H7 (cell line): ENCODE measurements around the gene PCID2. TPM values are rescaled to one million over a fixed set of nuclear protein-coding genes. Genes with fewer than 3 reads are reported as not detected.

Experiments used
- DNase-seq: peaks from one replicate; pipeline ENCODE4 v3.0.0; 2012
- H3K27me3 ChIP-seq: 2 replicates; pipeline ENCODE4 v1.6.0; 2011; ENCODE audit warnings: mild to moderate bottlenecking, low read length; ENCODE audit not compliant: control insufficient read depth, insufficient read depth
- H3K36me3 ChIP-seq: replicated peaks from 2 replicates; pipeline ENCODE4 v1.5.1; 2011; ENCODE audit warnings: low read length; ENCODE audit not compliant: control insufficient read depth, insufficient read depth
- H3K4me3 ChIP-seq: 2 replicates; pipeline ENCODE4 v1.5.1; 2011; ENCODE audit warnings: low read depth, mild to moderate bottlenecking, control low read depth, low read length, moderate library complexity; ENCODE audit not compliant: insufficient read depth
- total RNA-seq: library from RNA; depleted of rRNA; stranded (reverse); fragments of >200 nt; shearing (Covaris generic); gene quantifications from 2 replicates; pipeline ENCODE4 v1.2.3, GENCODE V29; 2014

Gene PCID2
- total RNA-seq, 1 experiment from 2014 or later, result 82.1 TPM

GRCh38 chr13:113157929-113158747, 50.3 kb downstream of the PCID2 start, which contains the start of gene PROZ:
Gene PROZ, plus strand, starts transcription at chr13:113158648. Its CDS starts 13 bp downstream, at chr13:113158661.
- Histone ChIP-seq H3K36me3 (no peaks in the 10 kb centered on the region), H3K27me3 (peaks cover 4% of the 10 kb centered on the region), H3K4me3 (no peak within 1 kb of the TSS)
- no peak for DNase-seq

GRCh38 chr13:113157206-113157928, 51.1 kb downstream of the PCID2 start:
- H3K36me3 ChIP-seq, result no peaks in the 10 kb centered on the region
- no peak overlapping the region for H3K4me3 ChIP-seq
- no peak for DNase-seq
- peaks cover 11% of the 10 kb centered on the region for H3K27me3 ChIP-seq

GRCh38 chr13:113155982-113156655, 52.4 kb downstream of the PCID2 start:
- no peaks in the 10 kb centered on the region for H3K36me3 ChIP-seq
- DNase-seq, result no peak
- H3K27me3 ChIP-seq, result peaks cover 17% of the 10 kb centered on the region
- H3K4me3 ChIP-seq, result no peak overlapping the region

GRCh38 chr13:113155201-113155600, 53.3 kb downstream of the PCID2 start:
- H3K36me3 ChIP-seq, result no peaks in the 10 kb centered on the region
- peaks cover 17% of the 10 kb centered on the region for H3K27me3 ChIP-seq
- DNase-seq, result peak; percentile 33
- no peak overlapping the region for H3K4me3 ChIP-seq

DNA sequence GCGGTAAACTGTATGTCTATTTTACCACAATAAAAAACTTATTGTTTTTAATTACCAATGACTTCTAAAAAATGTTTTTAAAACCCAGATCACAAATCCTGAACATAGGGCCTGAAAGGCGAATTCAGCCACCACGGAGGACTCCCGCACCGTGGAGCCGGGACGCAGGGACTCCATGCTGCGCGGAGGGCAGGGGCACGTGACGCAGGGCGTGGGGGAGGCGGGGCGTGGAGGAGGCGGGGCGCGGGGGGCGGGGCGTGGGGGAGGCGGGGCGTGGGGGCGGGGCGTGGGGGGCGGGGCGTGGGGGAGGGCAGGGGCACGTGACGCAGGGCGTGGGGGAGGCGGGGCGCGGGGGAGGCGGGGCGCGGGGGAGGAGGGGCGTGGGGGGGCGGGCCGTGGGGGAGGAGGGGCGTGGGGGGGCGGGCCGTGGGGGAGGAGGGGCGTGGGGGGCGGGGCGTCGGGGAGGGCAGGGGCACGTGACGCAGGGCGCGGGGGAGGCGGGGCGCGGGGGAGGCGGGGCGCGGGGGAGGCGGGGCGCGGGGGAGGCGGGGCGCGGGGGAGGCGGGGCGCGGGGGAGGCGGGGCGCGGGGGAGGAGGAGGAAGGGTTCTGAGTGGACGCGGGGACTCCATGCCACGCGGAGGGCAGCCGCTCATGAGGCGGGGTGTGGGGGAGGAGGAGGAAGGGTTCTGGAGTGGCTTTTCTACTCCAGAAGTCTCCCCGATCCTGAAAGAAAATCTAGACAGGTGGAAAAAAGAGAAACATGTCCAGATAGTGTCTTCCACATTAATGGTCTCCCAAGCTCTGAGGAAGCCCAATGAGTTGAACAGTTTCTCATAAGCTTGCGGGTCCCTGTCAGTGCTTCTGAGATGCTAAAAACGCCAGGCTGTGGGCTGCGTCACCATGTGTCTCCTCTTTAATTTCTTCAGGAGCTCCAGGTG, 54.4 kb downstream of the PCID2 start:
- DNase-seq, result peak; percentile 94
- H3K36me3 ChIP-seq, result no peaks in the 10 kb centered on the region
- peaks cover 17% of the 10 kb centered on the region for H3K27me3 ChIP-seq
- H3K4me3 ChIP-seq, result peak overlapping the region; percentile 48

DNA sequence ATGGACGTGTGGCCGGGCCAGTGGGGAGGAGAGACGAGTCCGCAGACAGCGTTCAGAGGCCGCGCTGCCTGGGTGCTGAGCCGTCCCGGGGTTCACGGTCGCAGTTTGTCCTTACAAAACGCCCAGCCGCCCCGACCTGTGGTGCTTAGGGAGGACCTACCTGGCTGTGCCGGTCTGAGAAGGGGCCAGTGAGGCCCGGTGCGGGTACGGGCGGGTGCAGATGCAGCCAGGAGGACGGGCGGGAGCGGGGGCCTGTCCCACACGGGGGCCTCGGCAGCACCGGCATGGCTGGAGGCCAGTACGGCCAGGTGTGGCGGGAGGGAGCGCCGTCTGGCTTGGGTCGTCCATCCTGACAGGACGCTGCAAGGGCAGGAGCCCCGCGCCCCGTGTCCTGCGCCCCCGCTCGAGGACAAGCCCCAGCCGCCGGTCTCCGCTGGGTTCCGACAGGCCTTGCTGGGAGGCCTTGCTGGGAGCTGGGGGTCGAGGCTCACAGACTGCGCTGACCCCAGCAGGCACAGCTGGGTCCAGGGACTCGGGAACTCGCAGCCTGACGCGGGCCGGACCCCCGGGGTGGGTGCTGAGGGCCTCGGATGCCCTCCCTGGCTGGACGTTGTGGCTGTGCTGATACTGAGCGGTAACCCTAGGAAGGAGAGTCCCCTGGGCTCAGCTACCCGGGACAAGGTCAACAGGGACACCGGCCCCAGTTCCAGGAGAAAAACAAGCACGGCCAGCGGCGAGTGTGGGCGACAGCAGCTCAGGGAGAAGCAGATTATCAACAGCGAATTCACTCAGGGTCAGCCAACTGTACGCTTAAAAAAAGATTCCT, 55.3 kb downstream of the PCID2 start:
- peak; percentile 83 for DNase-seq
- Histone ChIP-seq H3K27me3 (peaks cover 17% of the 10 kb centered on the region), H3K4me3 (peak overlapping the region; percentile 48), H3K36me3 (no peaks in the 10 kb centered on the region)

GRCh38 chr13:113152691-113152983, 55.8 kb downstream of the PCID2 start:
- H3K4me3 ChIP-seq, result peak overlapping the region; percentile 48
- H3K36me3 ChIP-seq, result no peaks in the 10 kb centered on the region
- H3K27me3 ChIP-seq, result peaks cover 17% of the 10 kb centered on the region
- DNase-seq, result peak; percentile 40

GRCh38 chr13:113151745-113152690, 56.5 kb downstream of the PCID2 start:
- H3K4me3 ChIP-seq, result no peak overlapping the region
- H3K36me3 ChIP-seq, result no peaks in the 10 kb centered on the region
- H3K27me3 ChIP-seq, result peaks cover 17% of the 10 kb centered on the region
- DNase-seq, result peak; percentile 69

GRCh38 chr13:113150550-113151365, 57.7 kb downstream of the PCID2 start:
- Histone ChIP-seq H3K27me3 (peaks cover 17% of the 10 kb centered on the region), H3K36me3 (no peaks in the 10 kb centered on the region), H3K4me3 (no peak overlapping the region)
- DNase-seq, result peak; percentile 42

- Histone ChIP-seq H3K27me3 (peaks cover 17% of the 10 kb centered on the region), H3K4me3 (no peak overlapping the region), H3K36me3 (no peaks in the 10 kb centered on the region)
- DNase-seq, result peak; percentile 32
Observed at GRCh38 chr13:113149711-113150549, 58.5 kb downstream of the PCID2 start.

DNA sequence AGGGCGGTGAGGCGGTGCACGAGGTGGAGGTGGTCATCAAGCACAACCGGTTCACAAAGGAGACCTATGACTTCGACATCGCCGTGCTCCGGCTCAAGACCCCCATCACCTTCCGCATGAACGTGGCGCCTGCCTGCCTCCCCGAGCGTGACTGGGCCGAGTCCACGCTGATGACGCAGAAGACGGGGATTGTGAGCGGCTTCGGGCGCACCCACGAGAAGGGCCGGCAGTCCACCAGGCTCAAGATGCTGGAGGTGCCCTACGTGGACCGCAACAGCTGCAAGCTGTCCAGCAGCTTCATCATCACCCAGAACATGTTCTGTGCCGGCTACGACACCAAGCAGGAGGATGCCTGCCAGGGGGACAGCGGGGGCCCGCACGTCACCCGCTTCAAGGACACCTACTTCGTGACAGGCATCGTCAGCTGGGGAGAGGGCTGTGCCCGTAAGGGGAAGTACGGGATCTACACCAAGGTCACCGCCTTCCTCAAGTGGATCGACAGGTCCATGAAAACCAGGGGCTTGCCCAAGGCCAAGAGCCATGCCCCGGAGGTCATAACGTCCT, 59.4 kb downstream of the PCID2 start:
- DNase-seq, result peak; percentile 30
- Histone ChIP-seq H3K36me3 (no peaks in the 10 kb centered on the region), H3K27me3 (peaks cover 17% of the 10 kb centered on the region)

More for the DNA sequence above, 59.4 kb downstream of the PCID2 start:
- H3K4me3 ChIP-seq, result no peak overlapping the region
